HG02571 (cell line): ENCODE results near the gene PTPN12.
"Not testable (repeated sequence)": the region's sequence is repeated elsewhere in the genome, so short reads cannot be mapped to it uniquely, and the experiment has no call there.

Source experiments
- ATAC-seq: cut with Tn5 transposase; IDR thresholded peaks from one replicate; pipeline ENCODE4 v1.9.1; 2021; ENCODE audit warnings: mild to moderate bottlenecking, moderate library complexity; ENCODE audit not compliant: unreplicated experiment

Gene PTPN12

GRCh38 chr7:77537136-77537777, at the start of gene PTPN12:
TSS of gene PTPN12 (plus strand) at chr7:77537295. CDS start at chr7:77537547, 252 bp downstream.
- ATAC-seq: no peak

- ATAC-seq: no peak
These were observed 48.1 kb upstream of the PTPN12 start for GRCh38 chr7:77488986-77489385.

- ATAC-seq: no peak
These were observed 40.0 kb upstream of the PTPN12 start for GRCh38 chr7:77497079-77497478.

- ATAC-seq: no peak
These were observed 38.3 kb upstream of the PTPN12 start for GRCh38 chr7:77498659-77499379.

- no peak for ATAC-seq
These were observed 35.9 kb upstream of the PTPN12 start for GRCh38 chr7:77501192-77501515.

GRCh38 chr7:77504951-77505350, 32.1 kb upstream of the PTPN12 start:
- no peak for ATAC-seq

GRCh38 chr7:77506899-77507298, 30.2 kb upstream of the PTPN12 start:
- ATAC-seq: no peak

- not testable (repeated sequence) for ATAC-seq
These were observed 24.0 kb upstream of the PTPN12 start for GRCh38 chr7:77513002-77513670.

GRCh38 chr7:77516085-77516484, 21.0 kb upstream of the PTPN12 start:
- no peak for ATAC-seq

- ATAC-seq: no peak
These were observed 16.8 kb upstream of the PTPN12 start for GRCh38 chr7:77520261-77520660.

- not testable (repeated sequence) for ATAC-seq
These were observed 15.6 kb upstream of the PTPN12 start for GRCh38 chr7:77521537-77521936.

GRCh38 chr7:77524731-77525130, 12.4 kb upstream of the PTPN12 start:
- ATAC-seq: no peak

GRCh38 chr7:77525231-77525630, 11.9 kb upstream of the PTPN12 start:
- ATAC-seq: no peak

GRCh38 chr7:77528368-77528767, 8.7 kb upstream of the PTPN12 start:
- ATAC-seq: no peak

- ATAC-seq: no peak
These were observed 7.8 kb upstream of the PTPN12 start for GRCh38 chr7:77529279-77529678.

- no peak for ATAC-seq
These were observed 6.1 kb upstream of the PTPN12 start for GRCh38 chr7:77531038-77531437.

- ATAC-seq: no peak
These were observed 4.8 kb upstream of the PTPN12 start for GRCh38 chr7:77532247-77532646.

- not testable (repeated sequence) for ATAC-seq
These were observed 4.4 kb upstream of the PTPN12 start for GRCh38 chr7:77532732-77533131.

- ATAC-seq: not testable (repeated sequence)
These were observed 3.0 kb upstream of the PTPN12 start for GRCh38 chr7:77534046-77534445.

- ATAC-seq: no peak
These were observed 1.1 kb upstream of the PTPN12 start for GRCh38 chr7:77536017-77536412.

GRCh38 chr7:77536413-77537135, 521 bp upstream of the PTPN12 start:
- ATAC-seq: peak; percentile 92
